ENCODE results near the gene EMX1.
"Not testable (repeated sequence)": the region's sequence is repeated elsewhere in the genome, so short reads cannot be mapped to it uniquely, and the experiment has no call there.

Gene EMX1

GRCh38 chr2:72901426-72901825, 15.9 kb upstream of the EMX1 start:
- Histone ChIP-seq H4K91ac (ENCODE audit: low read depth, low read length, poor library complexity) (no peak overlapping the region), H2AK5ac (ENCODE audit: low read depth, low read length) (peak overlapping the region; percentile 97), H2BK5ac (ENCODE audit: low read length) (no peak overlapping the region), H3K79me1 (ENCODE audit: low read depth, low read length) (no peaks in the 10 kb centered on the region), H3K18ac (ENCODE audit: low read length) (no peak overlapping the region), H3K4ac (ENCODE audit: low read length) (no peak overlapping the region), H3K27ac (replicated peaks; ENCODE audit: low read length) (no peak overlapping the region), H2BK120ac (ENCODE audit: low read depth, low read length) (peak overlapping the region; percentile 33), H3K14ac (ENCODE audit: low read length) (peak overlapping the region; percentile 25), H2AFZ (ENCODE audit: low read length) (no peak overlapping the region), H3K27me3 (ENCODE audit: control insufficient read depth in 3 of 3, insufficient read depth in 3 of 3, low read depth in 1 of 3, low read length in 3 of 3) (peaks cover 0 to 92% (median 5%) of the 10 kb centered on the region in 3 experiments), H3K4me2 (ENCODE audit: insufficient read depth, low read length, poor library complexity, severe bottlenecking) (no peak overlapping the region), H3K23ac (ENCODE audit: low read depth, low read length, poor library complexity) (no peak overlapping the region), H2BK12ac (ENCODE audit: low read length) (no peak overlapping the region), H3K4me1 (ENCODE audit: control insufficient read depth in 2 of 2, insufficient read depth in 1 of 2, low read depth in 1 of 2, low read length in 2 of 2) (peaks cover 0 to 18% of the 10 kb centered on the region in 2 donors), H3K36me3 (replicated peaks in 1 of 2; ENCODE audit: control insufficient read depth in 2 of 2, insufficient read depth in 2 of 2, low read length in 2 of 2) (no peaks in the 10 kb centered on the region), H2BK15ac (ENCODE audit: low read length) (peak overlapping the region; percentile 79), H3K9me3 (replicated peaks in 1 of 2; ENCODE audit: control insufficient read depth in 2 of 2, insufficient read depth in 1 of 2, low read depth in 1 of 2, low read length in 2 of 2) (peaks cover 2 to 6% of the 10 kb centered on the region in 2 donors), H4K8ac (ENCODE audit: low read depth, low read length) (no peak overlapping the region), H3K4me3 (ENCODE audit: low read length in 2 of 2) (no peak overlapping the region), H3K9ac (ENCODE audit: low read depth, low read length, poor library complexity) (no peak overlapping the region)
- no peak for DNase-seq (ENCODE audit: low spot score)
- no CpG with 5 or more reads among the region's 3 CpGs for WGBS, 2 donors (ENCODE audit: extremely low coverage in 2 of 2, insufficient read length in 2 of 2, insufficient replicate concordance in 1 of 2)

- not testable (repeated sequence) for H2AFZ ChIP-seq (ENCODE audit: low read length); DNase-seq (ENCODE audit: low spot score); H3K14ac ChIP-seq (ENCODE audit: low read length); H4K91ac ChIP-seq (ENCODE audit: low read depth, low read length, poor library complexity); H2BK12ac ChIP-seq (ENCODE audit: low read length); H3K27ac ChIP-seq (replicated peaks; ENCODE audit: low read length); H2BK15ac ChIP-seq (ENCODE audit: low read length); H3K4ac ChIP-seq (ENCODE audit: low read length); H3K4me1 ChIP-seq (ENCODE audit: control insufficient read depth in 2 of 2, insufficient read depth in 1 of 2, low read depth in 1 of 2, low read length in 2 of 2); H3K36me3 ChIP-seq (replicated peaks in 1 of 2; ENCODE audit: control insufficient read depth in 2 of 2, insufficient read depth in 2 of 2, low read length in 2 of 2); H2BK120ac ChIP-seq (ENCODE audit: low read depth, low read length); H2BK5ac ChIP-seq (ENCODE audit: low read length); H3K4me2 ChIP-seq (ENCODE audit: insufficient read depth, low read length, poor library complexity, severe bottlenecking); H4K8ac ChIP-seq (ENCODE audit: low read depth, low read length); H3K4me3 ChIP-seq (ENCODE audit: low read length in 2 of 2); H3K79me1 ChIP-seq (ENCODE audit: low read depth, low read length); H3K23ac ChIP-seq (ENCODE audit: low read depth, low read length, poor library complexity); H3K9me3 ChIP-seq (replicated peaks in 1 of 2; ENCODE audit: control insufficient read depth in 2 of 2, insufficient read depth in 1 of 2, low read depth in 1 of 2, low read length in 2 of 2); H3K18ac ChIP-seq (ENCODE audit: low read length); H3K9ac ChIP-seq (ENCODE audit: low read depth, low read length, poor library complexity); H2AK5ac ChIP-seq (ENCODE audit: low read depth, low read length)
- H3K27me3 ChIP-seq (ENCODE audit: control insufficient read depth in 3 of 3, insufficient read depth in 3 of 3, low read depth in 1 of 3, low read length in 3 of 3) = peaks cover 0 to 83% (median 12%) of the 10 kb centered on the region in 3 experiments
- WGBS, 2 donors (ENCODE audit: extremely low coverage in 2 of 2, insufficient read length in 2 of 2, insufficient replicate concordance in 1 of 2) = no CpG with 5 or more reads among the region's 13 CpGs
Observed at GRCh38 chr2:72907369-72907768, 9.9 kb upstream of the EMX1 start.

GRCh38 chr2:72908741-72909140, 8.6 kb upstream of the EMX1 start:
- Histone ChIP-seq H3K79me1 (ENCODE audit: low read depth, low read length) (no peaks in the 10 kb centered on the region), H3K9ac (ENCODE audit: low read depth, low read length, poor library complexity) (no peak overlapping the region), H3K27me3 (ENCODE audit: control insufficient read depth in 3 of 3, insufficient read depth in 3 of 3, low read depth in 1 of 3, low read length in 3 of 3) (peaks cover 0 to 83% (median 18%) of the 10 kb centered on the region in 3 experiments), H2BK5ac (ENCODE audit: low read length) (no peak overlapping the region), H3K4me2 (ENCODE audit: insufficient read depth, low read length, poor library complexity, severe bottlenecking) (no peak overlapping the region), H3K23ac (ENCODE audit: low read depth, low read length, poor library complexity) (no peak overlapping the region), H2AFZ (ENCODE audit: low read length) (no peak overlapping the region), H3K36me3 (replicated peaks in 1 of 2; ENCODE audit: control insufficient read depth in 2 of 2, insufficient read depth in 2 of 2, low read length in 2 of 2) (no peaks in the 10 kb centered on the region), H3K18ac (ENCODE audit: low read length) (no peak overlapping the region), H2BK15ac (ENCODE audit: low read length) (no peak overlapping the region), H2BK120ac (ENCODE audit: low read depth, low read length) (no peak overlapping the region), H3K4me3 (ENCODE audit: low read length in 2 of 2) (no peak overlapping the region), H2BK12ac (ENCODE audit: low read length) (no peak overlapping the region), H3K14ac (ENCODE audit: low read length) (no peak overlapping the region), H3K4me1 (ENCODE audit: control insufficient read depth in 2 of 2, insufficient read depth in 1 of 2, low read depth in 1 of 2, low read length in 2 of 2) (peaks cover 0 to 3% of the 10 kb centered on the region in 2 donors), H4K91ac (ENCODE audit: low read depth, low read length, poor library complexity) (no peak overlapping the region), H3K4ac (ENCODE audit: low read length) (no peak overlapping the region), H4K8ac (ENCODE audit: low read depth, low read length) (no peak overlapping the region), H2AK5ac (ENCODE audit: low read depth, low read length) (no peak overlapping the region), H3K9me3 (replicated peaks in 1 of 2; ENCODE audit: control insufficient read depth in 2 of 2, insufficient read depth in 1 of 2, low read depth in 1 of 2, low read length in 2 of 2) (peaks cover 2 to 6% of the 10 kb centered on the region in 2 donors), H3K27ac (replicated peaks; ENCODE audit: low read length) (no peak overlapping the region)
- WGBS, 2 donors (ENCODE audit: extremely low coverage in 2 of 2, insufficient read length in 2 of 2, insufficient replicate concordance in 1 of 2) = no CpG with 5 or more reads among the region's 3 CpGs
- no peak for DNase-seq (ENCODE audit: low spot score)

GRCh38 chr2:72911256-72911655, 6.1 kb upstream of the EMX1 start:
- DNase-seq (ENCODE audit: low spot score) = no peak
- Histone ChIP-seq H3K23ac (ENCODE audit: low read depth, low read length, poor library complexity) (no peak overlapping the region), H2BK120ac (ENCODE audit: low read depth, low read length) (no peak overlapping the region), H3K27me3 (ENCODE audit: control insufficient read depth in 3 of 3, insufficient read depth in 3 of 3, low read depth in 1 of 3, low read length in 3 of 3) (peaks cover 0 to 87% (median 40%) of the 10 kb centered on the region in 3 experiments), H3K9me3 (replicated peaks in 1 of 2; ENCODE audit: control insufficient read depth in 2 of 2, insufficient read depth in 1 of 2, low read depth in 1 of 2, low read length in 2 of 2) (peaks cover under 1% of the 10 kb centered on the region in 2 donors), H3K4ac (ENCODE audit: low read length) (no peak overlapping the region), H3K18ac (ENCODE audit: low read length) (no peak overlapping the region), H3K14ac (ENCODE audit: low read length) (no peak overlapping the region), H2AK5ac (ENCODE audit: low read depth, low read length) (no peak overlapping the region), H3K9ac (ENCODE audit: low read depth, low read length, poor library complexity) (no peak overlapping the region), H3K36me3 (replicated peaks in 1 of 2; ENCODE audit: control insufficient read depth in 2 of 2, insufficient read depth in 2 of 2, low read length in 2 of 2) (no peaks in the 10 kb centered on the region), H2BK15ac (ENCODE audit: low read length) (no peak overlapping the region), H2BK5ac (ENCODE audit: low read length) (no peak overlapping the region), H3K4me2 (ENCODE audit: insufficient read depth, low read length, poor library complexity, severe bottlenecking) (no peak overlapping the region), H3K79me1 (ENCODE audit: low read depth, low read length) (no peaks in the 10 kb centered on the region), H2BK12ac (ENCODE audit: low read length) (no peak overlapping the region), H3K4me1 (ENCODE audit: control insufficient read depth in 2 of 2, insufficient read depth in 1 of 2, low read depth in 1 of 2, low read length in 2 of 2) (peaks cover under 1 to 18% of the 10 kb centered on the region in 2 donors), H2AFZ (ENCODE audit: low read length) (no peak overlapping the region), H4K8ac (ENCODE audit: low read depth, low read length) (no peak overlapping the region), H4K91ac (ENCODE audit: low read depth, low read length, poor library complexity) (no peak overlapping the region), H3K4me3 (ENCODE audit: low read length in 2 of 2) (peak overlapping the region in 1 of 2 donors; percentile 30), H3K27ac (replicated peaks; ENCODE audit: low read length) (no peak overlapping the region)
- WGBS, 2 donors (ENCODE audit: extremely low coverage in 2 of 2, insufficient read length in 2 of 2, insufficient replicate concordance in 1 of 2) = no CpG with 5 or more reads among the region's 1 CpG
